GM18951 (cell line): ENCODE data around the gene EPHB2.

Source experiments
- POLR2A ChIP-seq: IDR thresholded peaks from 4 replicates; pipeline ENCODE4 v1.6.1; 2011; ENCODE audit warnings: mild to moderate bottlenecking; ENCODE audit not compliant: insufficient read length, insufficient read depth; ENCODE audit errors: extremely low read depth
- in situ Hi-C: fragments of 300-500 bp; cut with MboI; formaldehyde crosslinking; loops from one replicate; pipeline ENCODE4 v1.12.0; 2022; ENCODE audit warnings: low sequenced_read_pairs, mixed read lengths, inconsistent platforms; ENCODE audit not compliant: unreplicated experiment

EPHB2 gene

DNA sequence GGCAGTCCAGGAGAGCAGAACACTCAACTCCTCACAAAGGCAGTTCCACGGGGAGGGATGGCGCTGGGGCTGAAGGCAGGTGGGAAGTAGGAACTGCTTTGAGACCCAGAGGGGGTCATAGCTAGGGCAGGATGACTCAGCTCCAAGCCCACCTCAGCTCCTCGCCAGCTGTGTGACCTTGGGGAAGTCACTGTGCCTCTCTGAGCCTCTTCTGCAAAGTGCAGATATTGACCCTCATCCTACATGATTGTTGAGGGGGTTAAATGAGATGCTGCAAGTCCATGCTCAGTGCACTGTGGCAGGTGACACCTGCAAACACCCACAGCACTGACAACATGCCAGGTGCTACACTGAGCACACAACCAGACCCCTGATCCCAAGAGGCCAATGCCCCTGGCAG lies 168.8 kb downstream of the EPHB2 start:
- in situ Hi-C loops = no loop called here
- TF ChIP-seq POLR2A = no peak

DNA sequence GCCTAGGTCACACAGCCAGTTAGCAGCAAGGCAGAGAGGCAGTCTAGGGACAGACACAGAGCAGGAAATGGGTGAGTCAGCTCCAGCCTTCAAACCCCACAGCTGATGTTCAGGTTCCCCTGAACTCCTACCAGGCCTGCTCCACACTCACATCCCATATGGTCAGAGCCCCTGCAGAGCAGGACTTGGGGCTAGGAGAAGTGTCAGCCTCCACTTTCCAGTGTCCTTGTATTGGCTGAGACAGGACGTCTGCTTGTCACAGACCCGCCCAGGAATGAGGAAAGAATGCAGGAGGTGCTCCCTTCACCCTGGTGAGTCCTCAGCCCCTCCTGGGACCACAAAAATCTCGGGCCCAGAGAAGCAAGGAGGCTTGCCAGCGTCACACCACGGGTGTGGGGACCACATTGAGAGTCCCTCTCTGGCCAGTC lies 169.5 kb downstream of the EPHB2 start:
- in situ Hi-C loops = no loop called here
- no peak for TF ChIP-seq POLR2A

- TF ChIP-seq POLR2A = no peak
- in situ Hi-C loops = no loop called here
Measured at GRCh38 chr1:22883406-22883805, 172.8 kb downstream of the EPHB2 start.

GRCh38 chr1:22884806-22885530 lies 174.3 kb downstream of the EPHB2 start:
- TF ChIP-seq POLR2A = no peak
- in situ Hi-C loops = no loop called here

- no peak for TF ChIP-seq POLR2A
- in situ Hi-C loops = no loop called here
Measured at GRCh38 chr1:22886211-22886610, 175.6 kb downstream of the EPHB2 start.

- no peak for TF ChIP-seq POLR2A
Measured at GRCh38 chr1:22887491-22887890, 176.9 kb downstream of the EPHB2 start.

GRCh38 chr1:22888320-22889075 lies 177.9 kb downstream of the EPHB2 start:
- in situ Hi-C loops = no loop called here
- no peak for TF ChIP-seq POLR2A

More at GRCh38 chr1:22887491-22887890, 176.9 kb downstream of the EPHB2 start:
- in situ Hi-C loops = no loop called here

- in situ Hi-C loops = no loop called here
- no peak for TF ChIP-seq POLR2A
Measured at GRCh38 chr1:22889213-22889827, 178.7 kb downstream of the EPHB2 start.

DNA sequence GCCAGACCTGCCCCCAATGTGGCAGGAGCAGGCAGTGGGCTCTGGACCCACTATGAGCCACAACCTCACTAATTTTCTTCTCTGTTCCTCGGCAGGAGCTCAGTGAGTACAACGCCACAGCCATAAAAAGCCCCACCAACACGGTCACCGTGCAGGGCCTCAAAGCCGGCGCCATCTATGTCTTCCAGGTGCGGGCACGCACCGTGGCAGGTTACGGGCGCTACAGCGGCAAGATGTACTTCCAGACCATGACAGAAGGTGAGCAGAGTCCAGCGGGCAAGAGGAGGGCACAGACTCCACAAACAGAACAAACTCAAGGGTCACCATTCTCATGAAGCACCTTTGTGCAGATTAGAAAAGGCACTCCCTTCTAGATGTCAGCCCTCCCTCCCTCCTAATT lies 182.2 kb downstream of the EPHB2 start:
- in situ Hi-C loops = no loop called here
- no peak for TF ChIP-seq POLR2A

- in situ Hi-C loops = no loop called here
- no peak for TF ChIP-seq POLR2A
Measured at GRCh38 chr1:22893292-22893691, 182.7 kb downstream of the EPHB2 start.

DNA sequence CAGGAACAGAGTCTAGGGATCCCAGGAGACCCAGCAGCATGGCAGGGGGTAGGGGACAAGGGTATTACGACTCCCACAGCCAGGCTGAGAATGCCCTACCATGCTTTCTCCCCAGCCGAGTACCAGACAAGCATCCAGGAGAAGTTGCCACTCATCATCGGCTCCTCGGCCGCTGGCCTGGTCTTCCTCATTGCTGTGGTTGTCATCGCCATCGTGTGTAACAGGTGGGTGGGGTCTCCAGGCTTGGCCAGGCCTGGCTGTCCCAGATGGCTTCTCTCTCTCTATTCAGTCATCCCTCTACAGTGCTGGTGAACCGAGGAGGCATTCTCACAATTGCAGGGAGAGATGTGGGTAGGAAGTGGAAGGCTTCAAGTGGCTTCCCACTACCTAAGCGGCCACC lies 184.7 kb downstream of the EPHB2 start:
- TF ChIP-seq POLR2A = no peak
- in situ Hi-C loops = no loop called here

GRCh38 chr1:22896184-22896583 lies 185.5 kb downstream of the EPHB2 start:
- no peak for TF ChIP-seq POLR2A
- in situ Hi-C loops = no loop called here

DNA sequence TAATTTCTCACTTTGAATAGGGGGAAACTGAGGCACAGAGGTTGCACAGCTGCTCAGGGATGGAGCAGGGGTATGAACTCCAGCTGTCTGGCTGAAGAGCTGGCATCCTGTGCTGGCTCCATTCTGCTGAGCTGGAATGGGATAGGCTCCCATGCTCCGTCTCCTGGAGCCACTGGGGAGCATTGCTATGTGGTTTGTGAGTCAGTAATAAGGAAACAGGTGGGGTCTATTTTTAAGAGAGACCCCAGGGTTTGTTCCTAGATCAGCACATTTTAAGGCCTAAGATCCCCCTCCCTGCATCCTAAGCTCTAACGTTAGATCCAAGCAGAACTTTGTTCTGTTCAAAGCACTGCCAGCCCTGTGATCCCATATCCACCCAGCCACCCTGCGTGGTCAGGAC lies 189.8 kb downstream of the EPHB2 start:
- in situ Hi-C loops = no loop called here
- no peak for TF ChIP-seq POLR2A

GRCh38 chr1:22903113-22903512 lies 192.5 kb downstream of the EPHB2 start:
- TF ChIP-seq POLR2A = no peak
- in situ Hi-C loops = no loop called here

DNA sequence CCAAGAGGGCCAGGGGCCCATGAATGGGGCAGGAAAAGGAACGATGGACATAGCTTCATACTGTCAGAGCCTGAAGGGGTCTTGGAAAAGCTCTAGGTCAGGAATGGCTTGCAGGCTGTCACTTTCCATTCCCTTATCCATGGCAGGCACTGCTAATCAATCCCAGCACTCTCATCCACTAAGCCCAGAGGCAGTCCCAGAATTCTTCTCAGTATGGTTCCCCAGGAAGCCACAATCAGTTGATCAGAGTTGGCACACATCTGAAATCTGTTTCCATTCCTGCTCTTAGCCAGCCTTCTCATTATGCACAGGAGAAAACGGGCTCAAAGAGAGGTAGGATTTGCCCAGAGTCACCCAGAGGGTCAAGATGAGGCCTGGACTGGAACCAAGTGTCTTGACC lies 196.3 kb downstream of the EPHB2 start:
- in situ Hi-C loops = no loop called here
- TF ChIP-seq POLR2A = no peak
